Astrocyte (in vitro differentiated cells and primary cell): ENCODE measurements around the gene SH3BP4.

Experiments
- CTCF ChIP-seq: IDR thresholded peaks from 2 replicates; pipeline ENCODE4 v1.5.1; 2011; ENCODE audit warnings: low read depth, mild to moderate bottlenecking, inconsistent platforms, low read length, moderate library complexity; ENCODE audit not compliant: insufficient read depth
- EZH2 ChIP-seq: IDR thresholded peaks from 2 replicates; pipeline ENCODE4 v1.6.1; 2012; ENCODE audit warnings: mild to moderate bottlenecking, low read length, inconsistent platforms; ENCODE audit not compliant: insufficient read depth

- TF ChIP-seq CTCF (no peak), EZH2 (no peak)
Measured at GRCh38 chr2:234935311-234935710, 16.5 kb upstream of the SH3BP4 start.
